GM12864 (cell line): Measurements from ENCODE around the gene GRM7.

Source experiments
- DNase-seq: peaks from one replicate; pipeline ENCODE4 v3.0.0-alpha.2; 2011; ENCODE audit warnings: low read depth
- H3K4me3 ChIP-seq: 2 replicates; pipeline ENCODE4 v1.5.1; 2011; ENCODE audit warnings: mild to moderate bottlenecking, low read depth, low read length, control low read depth
- CTCF ChIP-seq: IDR thresholded peaks from 2 replicates; pipeline ENCODE4 v1.5.1; 2011; ENCODE audit warnings: low read depth, mild to moderate bottlenecking, moderate library complexity, low read length, control low read depth, inconsistent platforms; ENCODE audit errors: missing control alignments

Gene GRM7

GRCh38 chr3:7621651-7622050 lies 760.7 kb downstream of the GRM7 start:
- no peak for TF ChIP-seq CTCF
- no peak for DNase-seq
- no peak overlapping the region for H3K4me3 ChIP-seq

GRCh38 chr3:7625021-7625420 lies 764.1 kb downstream of the GRM7 start:
- no peak overlapping the region for H3K4me3 ChIP-seq
- TF ChIP-seq CTCF = no peak

GRCh38 chr3:7630351-7630911 lies 769.5 kb downstream of the GRM7 start:
- DNase-seq = no peak
- H3K4me3 ChIP-seq = no peak overlapping the region
- no peak for TF ChIP-seq CTCF

More at GRCh38 chr3:7625021-7625420, 764.1 kb downstream of the GRM7 start:
- no peak for DNase-seq

GRCh38 chr3:7630925-7631324 lies 770.0 kb downstream of the GRM7 start:
- DNase-seq = no peak
- H3K4me3 ChIP-seq = no peak overlapping the region
- no peak for TF ChIP-seq CTCF

DNA sequence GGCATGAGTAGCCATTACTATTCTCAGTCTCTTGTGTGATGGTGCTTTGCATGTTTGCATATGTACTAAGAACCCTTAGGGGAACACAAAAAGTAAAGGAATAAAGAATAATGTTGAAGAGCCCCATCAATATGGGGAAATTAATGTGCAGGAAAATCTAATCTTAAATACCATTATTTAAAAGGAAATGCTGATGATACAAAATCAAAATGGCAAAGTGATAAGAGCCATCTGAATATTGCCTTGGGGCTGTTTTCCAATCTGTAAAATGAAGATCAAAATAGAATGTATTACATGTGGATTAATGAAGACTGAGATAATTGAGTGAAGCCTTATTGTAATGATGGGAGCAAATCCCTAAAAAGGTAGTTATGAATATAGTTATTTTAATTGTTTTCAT lies 771.4 kb downstream of the GRM7 start:
- no peak for DNase-seq
- no peak for TF ChIP-seq CTCF

DNA sequence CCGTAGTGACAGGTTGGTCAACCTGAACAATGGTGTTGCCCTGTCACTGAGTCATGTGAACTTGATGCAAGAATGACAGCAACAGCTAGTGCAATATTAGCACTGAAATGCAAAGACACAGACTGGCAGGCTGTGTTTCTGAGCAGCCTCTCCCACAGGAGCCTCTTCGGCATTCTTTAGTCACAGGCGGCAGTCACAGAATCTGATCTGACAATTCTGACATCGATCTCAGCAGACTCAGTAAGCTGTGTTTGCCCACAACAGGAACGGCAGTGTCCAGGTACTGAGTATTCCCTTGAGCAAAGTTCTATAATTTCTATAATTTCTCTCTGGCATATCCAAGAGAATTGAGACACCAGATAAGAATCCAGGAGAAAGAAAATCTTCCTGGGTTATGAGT lies 776.8 kb downstream of the GRM7 start:
- H3K4me3 ChIP-seq = no peak overlapping the region
- no peak for TF ChIP-seq CTCF
- DNase-seq = no peak

More for the DNA sequence above, 771.4 kb downstream of the GRM7 start:
- H3K4me3 ChIP-seq = no peak overlapping the region

GRCh38 chr3:7638103-7638502 lies 777.2 kb downstream of the GRM7 start:
- DNase-seq = no peak
- TF ChIP-seq CTCF = no peak
- H3K4me3 ChIP-seq = no peak overlapping the region
